GM18517 (cell line): ENCODE data around the gene S100A3.

ENCODE experiments used
- ATAC-seq: cut with Tn5 transposase; IDR thresholded peaks from one replicate; pipeline ENCODE4 v1.9.1; 2021; ENCODE audit warnings: mild to moderate bottlenecking, moderate library complexity; ENCODE audit not compliant: unreplicated experiment

Gene S100A3

DNA sequence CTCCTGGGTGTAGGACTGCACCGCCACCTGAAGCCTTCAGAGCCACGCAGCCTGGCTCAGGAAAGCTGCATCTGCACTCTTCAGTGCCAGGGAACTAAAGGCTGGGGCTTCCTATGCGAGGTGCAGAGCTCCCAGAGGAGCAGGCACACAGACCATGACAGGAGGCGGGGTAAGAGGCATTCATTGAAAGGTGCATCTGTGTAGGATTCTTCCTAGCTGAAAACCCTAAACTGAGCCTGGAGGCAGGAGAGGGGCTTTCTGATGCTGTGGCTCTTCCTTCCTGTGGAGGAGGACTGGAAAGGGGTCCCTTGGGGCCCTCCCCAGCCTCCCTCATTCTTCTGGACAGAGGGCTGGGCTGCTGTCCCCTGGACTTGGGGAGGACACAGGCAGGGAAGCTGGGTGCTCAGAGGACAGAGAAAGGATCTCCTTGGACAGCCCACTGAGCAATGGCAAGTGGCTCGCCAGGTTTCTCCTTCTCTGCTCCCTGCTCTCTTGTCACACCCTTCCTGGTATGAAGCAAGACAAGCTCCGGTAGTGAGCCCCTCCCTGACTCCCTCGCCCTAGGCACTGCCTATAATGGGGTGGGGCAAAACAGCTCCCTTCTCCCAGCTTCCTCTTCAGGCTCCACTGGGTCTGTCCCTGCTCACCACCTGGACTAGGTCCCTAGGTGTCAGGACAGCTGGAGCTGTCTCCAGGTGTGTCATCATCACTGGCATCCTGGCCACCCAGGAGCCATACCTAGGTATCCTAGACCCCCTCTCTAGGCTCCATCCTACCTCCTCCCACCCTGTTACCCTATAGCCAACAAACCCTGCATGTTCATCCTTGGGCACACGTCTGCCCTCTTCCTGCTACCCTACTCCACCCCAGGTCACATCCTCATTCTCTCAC, 33.3 kb downstream of the S100A3 start:
- no peak for ATAC-seq

DNA sequence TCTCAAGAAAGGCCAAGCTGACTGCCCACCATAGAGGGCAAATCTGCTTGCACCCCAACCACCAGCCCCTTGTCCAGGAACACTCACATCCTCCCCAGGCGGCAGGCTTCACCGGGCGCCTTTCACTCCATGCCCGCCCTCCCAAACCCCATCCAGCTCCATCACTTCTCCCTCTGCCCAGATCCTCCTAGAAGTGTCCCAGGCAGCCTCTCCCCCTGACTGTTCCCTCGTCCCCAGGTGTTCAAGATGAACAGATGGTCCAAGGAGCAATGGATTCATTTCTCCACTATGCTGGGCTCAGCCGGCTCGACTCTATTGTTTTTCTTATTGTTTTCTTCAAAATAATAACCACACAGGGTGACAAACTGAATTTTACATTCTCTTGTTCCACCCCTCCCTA, 35.4 kb downstream of the S100A3 start:
- no peak for ATAC-seq

DNA sequence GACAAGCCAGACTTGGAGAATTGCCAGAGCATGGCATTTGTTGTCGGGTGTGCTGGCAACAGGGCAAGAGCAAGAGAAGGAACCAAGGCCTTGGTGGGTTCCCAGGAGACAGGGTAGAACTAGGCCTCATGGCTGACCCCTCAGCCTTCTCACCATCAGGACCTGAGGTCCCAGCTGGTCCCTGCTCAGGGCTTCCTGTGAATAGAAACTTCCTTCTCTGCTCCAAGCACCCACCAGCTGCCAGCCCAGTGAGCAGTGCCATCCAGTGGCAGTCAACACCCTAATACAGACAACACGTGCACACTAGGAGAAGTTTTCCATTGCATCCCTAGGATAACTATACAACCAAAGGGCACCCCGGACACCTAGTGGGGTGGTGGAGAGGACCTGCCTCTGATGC, 36.0 kb downstream of the S100A3 start:
- no peak for ATAC-seq

DNA sequence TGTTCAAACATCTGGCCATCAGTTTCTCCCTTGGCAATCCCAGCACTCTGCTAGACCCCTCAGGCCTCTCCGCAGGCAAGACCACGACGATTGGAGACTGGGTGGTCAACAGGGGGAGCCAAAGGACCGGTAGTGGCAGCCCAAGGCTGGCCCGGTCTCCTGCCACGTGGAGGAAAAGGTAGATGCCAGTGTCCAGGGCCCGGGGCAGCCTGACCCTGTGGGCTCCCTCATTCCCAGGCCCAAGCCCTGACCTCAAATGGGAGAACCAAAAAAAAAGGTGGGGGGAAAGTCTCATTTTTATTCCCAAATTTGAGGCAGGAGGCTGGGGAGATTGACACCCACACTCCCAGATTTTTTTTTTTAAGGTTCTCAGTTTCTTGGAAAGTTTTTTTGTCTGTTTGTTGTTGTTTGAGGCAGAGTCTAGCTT, 38.1 kb downstream of the S100A3 start:
- ATAC-seq = no peak

DNA sequence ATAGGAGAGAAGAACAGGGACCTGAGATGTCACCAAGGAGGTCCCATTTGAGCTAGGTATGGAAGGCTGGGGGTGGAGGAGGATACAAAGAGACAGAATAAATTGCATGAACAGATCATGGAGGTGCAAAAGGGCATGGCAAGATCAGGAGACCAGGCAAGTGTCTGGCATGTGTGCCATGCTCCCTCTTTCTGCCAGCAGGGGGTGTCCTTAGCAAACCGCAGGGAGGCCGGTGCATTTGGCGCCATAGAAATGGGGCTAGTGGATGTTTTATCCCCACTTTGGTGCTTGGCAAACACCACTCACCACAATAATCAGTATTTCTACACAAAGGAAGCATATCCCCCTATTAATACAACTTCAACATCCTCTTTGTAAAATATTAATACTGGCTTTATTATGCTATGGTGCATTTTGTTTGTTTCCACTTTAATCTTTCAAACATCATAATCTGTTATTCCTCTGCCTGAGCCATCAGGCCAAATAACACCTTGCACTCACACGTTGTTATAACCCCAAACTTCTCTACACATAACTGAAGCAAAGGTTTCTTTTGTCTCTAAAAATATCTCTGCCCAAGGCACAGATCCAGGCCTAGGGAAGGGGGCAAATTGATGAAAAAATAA, 39.2 kb downstream of the S100A3 start:
- no peak for ATAC-seq

DNA sequence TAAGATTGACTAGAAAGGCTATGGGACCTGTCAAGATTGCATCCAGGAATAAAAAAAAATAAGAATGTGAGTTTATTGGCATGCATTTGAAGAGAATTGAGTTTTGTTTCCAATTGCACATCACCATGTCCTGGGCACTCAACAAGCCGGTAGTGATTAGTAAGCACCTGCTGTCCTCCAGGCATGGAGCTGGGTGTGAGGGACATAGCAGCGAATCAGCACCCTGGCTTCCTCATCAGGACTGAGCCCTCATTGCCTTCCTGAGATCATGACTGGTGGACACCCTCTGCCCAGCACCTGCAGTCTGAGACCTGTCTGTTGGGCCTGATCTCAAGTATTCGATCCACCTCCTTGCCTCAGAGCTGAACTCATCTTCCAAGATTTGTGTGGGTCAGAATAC, 40.0 kb downstream of the S100A3 start:
- no peak for ATAC-seq

DNA sequence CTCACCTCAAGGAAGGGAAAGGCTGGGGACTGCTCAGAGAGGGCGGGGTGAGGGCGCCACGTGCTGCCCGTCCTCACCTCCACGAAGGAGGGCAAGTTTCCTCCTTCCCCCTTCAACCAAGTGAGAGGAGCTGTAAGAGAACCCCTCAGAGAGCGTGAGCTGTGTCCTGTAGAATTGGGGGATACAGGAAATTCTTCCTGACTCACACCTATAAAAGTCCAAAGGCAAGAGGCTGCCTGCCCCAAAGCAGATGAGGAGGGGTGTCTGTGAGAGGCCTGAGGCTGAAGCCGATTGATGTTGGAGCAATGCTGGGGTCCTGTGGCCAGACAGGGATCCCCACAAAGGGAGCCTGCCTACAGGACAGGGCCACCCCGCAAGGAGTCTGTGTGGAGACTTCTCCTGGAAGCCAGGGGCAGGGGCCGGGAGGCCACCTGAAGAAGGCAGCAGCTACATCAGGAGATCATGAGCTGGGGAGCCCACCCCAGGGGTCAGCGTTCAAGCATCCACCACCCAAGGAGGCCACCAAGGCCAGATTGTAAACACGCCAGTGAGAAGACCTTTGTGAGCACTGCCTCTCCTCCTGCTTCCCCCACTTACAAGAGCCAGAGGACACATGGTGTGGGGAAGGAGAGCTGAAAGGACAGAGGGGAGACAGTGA, 41.0 kb downstream of the S100A3 start:
- ATAC-seq = no peak

DNA sequence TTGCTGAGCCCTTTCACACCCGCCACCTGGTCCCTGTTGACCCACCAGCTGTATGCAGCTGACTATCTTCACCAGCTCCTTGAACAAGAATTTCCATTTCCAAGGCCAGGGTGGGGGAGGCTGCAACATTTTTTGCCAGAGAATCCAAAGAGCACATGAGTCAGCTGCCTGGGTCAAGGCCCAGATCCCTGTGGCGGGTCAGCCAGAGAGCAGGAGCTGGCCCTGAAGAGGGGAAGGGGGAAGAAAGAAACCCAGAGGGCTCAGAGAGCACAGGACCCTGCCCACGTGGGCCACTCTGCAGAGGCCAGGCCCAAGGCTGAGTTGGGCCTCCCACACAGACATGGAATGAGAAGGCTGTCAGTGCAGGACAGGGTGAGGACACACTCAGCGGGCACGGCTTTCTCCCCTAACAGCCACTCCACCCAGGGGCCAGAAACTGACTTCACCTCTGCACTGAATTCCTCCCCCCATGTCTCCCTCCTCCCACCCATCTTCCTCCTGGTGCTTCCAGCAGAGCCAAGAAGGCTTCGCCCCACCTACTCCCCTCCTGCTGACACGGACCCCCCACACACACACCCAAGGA, 42.1 kb downstream of the S100A3 start:
- ATAC-seq = no peak

DNA sequence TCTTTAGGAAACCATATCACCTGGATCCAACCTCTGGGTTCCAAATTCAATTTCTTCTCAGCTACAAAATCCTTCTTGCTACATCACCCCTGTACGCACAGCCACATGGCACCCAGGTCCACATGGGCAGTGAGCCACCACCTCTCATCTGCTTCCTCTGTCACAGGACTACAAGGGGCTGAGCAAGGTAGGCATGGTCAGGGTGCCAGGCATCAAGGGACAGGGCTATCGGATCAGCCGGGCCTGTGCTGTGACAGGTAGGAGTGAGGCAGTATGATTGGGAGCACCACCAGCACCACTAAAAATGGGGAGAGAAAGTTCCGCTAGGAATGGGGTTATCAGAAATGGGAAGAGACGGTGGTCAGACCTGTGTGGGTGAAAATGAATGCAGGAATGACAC, 42.7 kb downstream of the S100A3 start:
- no peak for ATAC-seq

DNA sequence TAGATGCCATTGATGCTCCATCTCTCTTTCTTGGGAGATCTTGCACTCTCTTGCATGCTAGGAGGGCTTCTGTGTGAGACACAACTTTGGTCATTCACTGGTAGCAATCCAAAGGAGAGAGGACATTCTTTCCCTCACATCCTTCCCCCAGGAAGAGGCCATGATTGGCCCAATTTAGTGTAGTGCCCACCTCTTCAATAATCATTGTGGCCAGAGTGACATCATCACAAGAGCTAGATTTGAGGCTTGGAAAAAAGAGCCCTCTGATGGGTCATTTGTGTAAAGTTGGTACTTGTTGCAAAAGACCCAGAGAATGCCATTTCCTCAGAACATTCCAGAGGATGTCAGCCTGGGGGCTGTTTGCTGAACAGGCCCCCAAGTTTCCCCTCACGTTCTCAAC, 43.5 kb downstream of the S100A3 start:
- ATAC-seq = no peak

DNA sequence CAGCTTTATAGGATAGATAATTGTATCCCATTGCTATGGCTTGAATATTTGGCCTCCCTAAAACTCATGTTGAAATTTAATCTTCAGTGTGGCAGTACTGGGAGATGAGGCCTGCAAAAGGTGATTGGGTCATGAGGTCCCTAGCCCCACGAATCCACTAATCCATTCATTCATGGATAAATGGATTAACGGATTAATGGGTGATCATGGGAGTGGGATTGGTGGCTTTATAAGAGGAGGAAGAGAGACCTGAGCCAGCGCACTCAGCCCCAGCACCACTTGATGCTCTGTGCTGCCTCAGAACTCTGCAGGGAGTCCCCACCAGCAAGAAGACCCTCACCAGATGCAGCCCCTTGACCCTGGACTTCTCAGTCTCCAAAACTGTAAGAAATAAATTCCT, 45.3 kb downstream of the S100A3 start:
- ATAC-seq = no peak

DNA sequence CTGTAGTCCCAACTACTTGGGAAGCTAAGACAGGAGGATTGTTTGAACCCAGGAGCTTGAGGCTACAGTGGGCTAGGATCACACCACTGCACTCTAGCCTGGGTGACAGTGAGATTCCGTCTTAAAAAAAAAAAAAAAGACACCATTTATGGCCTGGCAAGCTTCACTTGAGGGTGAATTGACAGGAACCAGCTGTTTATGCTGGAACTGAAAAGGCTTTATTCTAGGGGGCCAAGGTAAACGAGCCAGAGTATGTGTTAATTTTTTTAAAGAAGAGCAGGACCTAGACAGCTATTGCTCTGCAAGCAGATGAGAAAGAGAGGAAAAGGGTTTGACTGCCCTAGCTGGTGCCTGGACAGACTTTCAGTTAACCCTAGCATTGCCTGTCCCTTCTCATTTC, 50.3 kb downstream of the S100A3 start:
- no peak for ATAC-seq
